Neural progenitor cell (in vitro differentiated cells): Measurements from ENCODE around the gene H6PD. TPM values are rescaled to one million over a fixed set of nuclear protein-coding genes. Genes with fewer than 3 reads are reported as not detected.

ENCODE experiments used
- DNase-seq: peaks from one replicate; pipeline ENCODE4 v3.0.0-alpha.2; 2016; ENCODE audit warnings: low spot score
- H2AFZ ChIP-seq: fragments of 200-600 bp; sonication (generic); replicated peaks from 2 replicates; pipeline ENCODE4 v1.6.1; 2016; ENCODE audit warnings: antibody characterized with exemption
- H3F3A ChIP-seq: fragments of 200-600 bp; sonication (generic); 2 replicates; pipeline ENCODE4 v1.6.1; 2016; ENCODE audit warnings: antibody characterized with exemption, low read depth
- H3K27ac ChIP-seq: fragments of 200-600 bp; sonication (generic); 2 replicates; pipeline ENCODE4 v1.5.1; 2016; ENCODE audit warnings: mild to moderate bottlenecking
- H3K27me3 ChIP-seq: fragments of 200-600 bp; sonication (generic); 2 replicates; pipeline ENCODE4 v1.6.1; 2016; ENCODE audit warnings: mild to moderate bottlenecking, moderate library complexity
- H3K36me3 ChIP-seq: fragments of 200-600 bp; sonication (generic); 2 replicates; pipeline ENCODE4 v1.5.1; 2016
- H3K4me1 ChIP-seq: fragments of 200-600 bp; sonication (generic); 2 replicates; pipeline ENCODE4 v1.6.1; 2016; ENCODE audit warnings: mixed run types
- H3K4me2 ChIP-seq: fragments of 200-600 bp; sonication (generic); 2 replicates; pipeline ENCODE4 v1.6.1; 2016
- H3K4me3 ChIP-seq: fragments of 200-600 bp; sonication (generic); 2 replicates; pipeline ENCODE4 v1.5.1; 2016
- H3K79me2 ChIP-seq: fragments of 200-600 bp; sonication (generic); 2 replicates; pipeline ENCODE4 v1.6.1; 2016; ENCODE audit warnings: low read depth
- H3K9ac ChIP-seq: fragments of 200-600 bp; sonication (generic); 2 replicates; pipeline ENCODE4 v1.6.1; 2016
- H3K9me3 ChIP-seq: fragments of 200-600 bp; sonication (generic); 2 replicates; pipeline ENCODE4 v1.5.1; 2016; ENCODE audit warnings: low read depth
- H4K20me1 ChIP-seq: fragments of 200-600 bp; sonication (generic); 2 replicates; pipeline ENCODE4 v1.6.1; 2016; ENCODE audit warnings: low read depth
- H3K27ac Mint-ChIP-seq: 3 replicates; pipeline ENCODE4 v1.8.0; 2021; ENCODE audit warnings: mixed read lengths
- H3K27me3 Mint-ChIP-seq: 2 replicates; pipeline ENCODE4 v1.8.0; 2022; ENCODE audit warnings: low read depth, mild to moderate bottlenecking, inconsistent platforms, moderate library complexity, mixed read lengths; ENCODE audit not compliant: insufficient read depth
- H3K36me3 Mint-ChIP-seq: 3 replicates; pipeline ENCODE4 v1.8.0; 2021; ENCODE audit warnings: mixed read lengths
- H3K4me1 Mint-ChIP-seq: 3 replicates; pipeline ENCODE4 v1.8.0; 2021; ENCODE audit warnings: mixed read lengths
- H3K4me3 Mint-ChIP-seq: 3 replicates; pipeline ENCODE4 v1.8.0; 2021; ENCODE audit warnings: mild to moderate bottlenecking, moderate library complexity, mixed read lengths
- H3K9me3 Mint-ChIP-seq: 3 replicates; pipeline ENCODE4 v1.8.0; 2020; ENCODE audit warnings: mixed read lengths
- EZH2 ChIP-seq: fragments of 200-600 bp; sonication (generic); IDR thresholded peaks from 2 replicates; pipeline ENCODE4 v1.6.1; 2017; ENCODE audit warnings: antibody characterized with exemption, mild to moderate bottlenecking, moderate library complexity
- EZH2phosphoT487 ChIP-seq: fragments of 200-600 bp; sonication (generic); IDR thresholded peaks from 2 replicates; pipeline ENCODE4 v1.6.1; 2017; ENCODE audit warnings: antibody characterized with exemption
- total RNA-seq: library from RNA; depleted of rRNA; stranded (reverse); fragments of >200 nt; gene quantifications from 2 replicates; pipeline ENCODE4 v1.2.3, GENCODE V29; 2015; ENCODE audit warnings: low replicate concordance
- TF ChIP-seq, protein P1 (sequence below): fragments of 200-600 bp; sonication (generic); IDR thresholded peaks from 2 replicates; pipeline ENCODE4 v1.5.1; 2017; ENCODE audit warnings: antibody characterized with exemption, mild to moderate bottlenecking

The H6PD gene
- total RNA-seq, 1 donor from 2014 or later: 6.0 TPM

DNA sequence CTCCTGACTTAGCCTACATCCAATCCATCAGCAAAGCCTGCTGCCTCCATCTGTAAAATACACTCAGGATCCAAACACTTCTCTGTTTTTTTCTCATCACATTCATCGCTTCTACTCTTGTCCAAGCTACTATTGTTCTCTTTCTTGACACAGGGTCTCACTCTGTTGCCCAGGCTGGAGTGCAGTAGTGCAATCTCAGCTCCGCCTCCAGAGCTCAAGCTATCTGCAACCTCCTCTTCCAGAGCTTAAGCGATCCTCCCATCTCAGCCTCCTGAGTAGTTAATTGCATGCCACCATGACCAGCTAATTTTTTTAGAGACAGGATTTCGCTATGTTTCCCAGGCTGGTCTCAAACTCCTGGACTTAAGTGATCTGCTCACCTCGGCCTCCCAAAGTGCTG is 44.3 kb upstream of the H6PD start:
- H3K79me2 ChIP-seq: no peaks in the 10 kb centered on the region
- TF ChIP-seq EZH2 (no peak), EZH2phosphoT487 (no peak)
- TF ChIP-seq, protein P1, sequence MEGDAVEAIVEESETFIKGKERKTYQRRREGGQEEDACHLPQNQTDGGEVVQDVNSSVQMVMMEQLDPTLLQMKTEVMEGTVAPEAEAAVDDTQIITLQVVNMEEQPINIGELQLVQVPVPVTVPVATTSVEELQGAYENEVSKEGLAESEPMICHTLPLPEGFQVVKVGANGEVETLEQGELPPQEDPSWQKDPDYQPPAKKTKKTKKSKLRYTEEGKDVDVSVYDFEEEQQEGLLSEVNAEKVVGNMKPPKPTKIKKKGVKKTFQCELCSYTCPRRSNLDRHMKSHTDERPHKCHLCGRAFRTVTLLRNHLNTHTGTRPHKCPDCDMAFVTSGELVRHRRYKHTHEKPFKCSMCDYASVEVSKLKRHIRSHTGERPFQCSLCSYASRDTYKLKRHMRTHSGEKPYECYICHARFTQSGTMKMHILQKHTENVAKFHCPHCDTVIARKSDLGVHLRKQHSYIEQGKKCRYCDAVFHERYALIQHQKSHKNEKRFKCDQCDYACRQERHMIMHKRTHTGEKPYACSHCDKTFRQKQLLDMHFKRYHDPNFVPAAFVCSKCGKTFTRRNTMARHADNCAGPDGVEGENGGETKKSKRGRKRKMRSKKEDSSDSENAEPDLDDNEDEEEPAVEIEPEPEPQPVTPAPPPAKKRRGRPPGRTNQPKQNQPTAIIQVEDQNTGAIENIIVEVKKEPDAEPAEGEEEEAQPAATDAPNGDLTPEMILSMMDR: no peak
- H2AFZ ChIP-seq: no peak overlapping the region
- H3K4me2 ChIP-seq: no peak overlapping the region
- no peak overlapping the region for H3K27ac Mint-ChIP-seq
- no peak overlapping the region for H3K27ac ChIP-seq
- H3F3A ChIP-seq: peaks cover 7% of the 10 kb centered on the region
- DNase-seq: no peak
- H3K9ac ChIP-seq: no peak overlapping the region
- peaks cover 2% of the 10 kb centered on the region for H3K9me3 Mint-ChIP-seq
- peaks cover 8% of the 10 kb centered on the region for H3K27me3 Mint-ChIP-seq
- no peaks in the 10 kb centered on the region for H3K9me3 ChIP-seq
- no peak overlapping the region for H3K4me3 ChIP-seq
- H3K36me3 Mint-ChIP-seq: no peaks in the 10 kb centered on the region
- peaks cover 5% of the 10 kb centered on the region for H3K4me1 ChIP-seq
- H3K36me3 ChIP-seq: no peaks in the 10 kb centered on the region
- no peak overlapping the region for H3K4me3 Mint-ChIP-seq
- H4K20me1 ChIP-seq: no peaks in the 10 kb centered on the region
- H3K27me3 ChIP-seq: no peaks in the 10 kb centered on the region
- H3K4me1 Mint-ChIP-seq: peaks cover 15% of the 10 kb centered on the region

- H3K9me3 ChIP-seq: no peaks in the 10 kb centered on the region
These were observed 43.3 kb upstream of the H6PD start for GRCh38 chr1:9191231-9191630.

GRCh38 chr1:9192578-9193232 is 41.9 kb upstream of the H6PD start:
- H3K4me2 ChIP-seq: no peak overlapping the region
- H3K27ac ChIP-seq: no peak overlapping the region
- H3K27me3 Mint-ChIP-seq: peaks cover 27% of the 10 kb centered on the region
- no peak overlapping the region for H3K9ac ChIP-seq
- DNase-seq: no peak
- no peak for TF ChIP-seq EZH2phosphoT487
- no peak for TF ChIP-seq EZH2
- TF ChIP-seq, protein P1: no peak
- no peaks in the 10 kb centered on the region for H3K79me2 ChIP-seq
- no peak overlapping the region for H3K4me3 Mint-ChIP-seq
- peaks cover 13% of the 10 kb centered on the region for H3K27me3 ChIP-seq
- peaks cover 2% of the 10 kb centered on the region for H3K9me3 Mint-ChIP-seq
- H3F3A ChIP-seq: peaks cover 7% of the 10 kb centered on the region
- H3K36me3 Mint-ChIP-seq: no peaks in the 10 kb centered on the region
- H3K36me3 ChIP-seq: no peaks in the 10 kb centered on the region
- H3K4me1 ChIP-seq: peaks cover 5% of the 10 kb centered on the region
- no peak overlapping the region for H3K4me3 ChIP-seq
- H3K4me1 Mint-ChIP-seq: peaks cover 27% of the 10 kb centered on the region
- H3K9me3 ChIP-seq: no peaks in the 10 kb centered on the region
- H2AFZ ChIP-seq: no peak overlapping the region
- H4K20me1 ChIP-seq: no peaks in the 10 kb centered on the region
- H3K27ac Mint-ChIP-seq: no peak overlapping the region

More at GRCh38 chr1:9191231-9191630, 43.3 kb upstream of the H6PD start:
- no peak overlapping the region for H3K4me3 Mint-ChIP-seq
- H3K27ac Mint-ChIP-seq: no peak overlapping the region
- no peaks in the 10 kb centered on the region for H3K27me3 ChIP-seq
- H3F3A ChIP-seq: peaks cover 7% of the 10 kb centered on the region
- no peak for DNase-seq
- H3K4me1 ChIP-seq: peaks cover 5% of the 10 kb centered on the region
- peaks cover 2% of the 10 kb centered on the region for H3K9me3 Mint-ChIP-seq
- no peak overlapping the region for H3K4me3 ChIP-seq
- no peaks in the 10 kb centered on the region for H3K79me2 ChIP-seq
- H3K27me3 Mint-ChIP-seq: peaks cover 13% of the 10 kb centered on the region
- H3K9ac ChIP-seq: no peak overlapping the region
- no peak overlapping the region for H2AFZ ChIP-seq
- no peak for TF ChIP-seq EZH2phosphoT487
- no peak for TF ChIP-seq EZH2
- TF ChIP-seq, protein P1: no peak
- no peak overlapping the region for H3K4me2 ChIP-seq
- no peak overlapping the region for H3K27ac ChIP-seq
- H3K4me1 Mint-ChIP-seq: peaks cover 21% of the 10 kb centered on the region
- H3K36me3 Mint-ChIP-seq: no peaks in the 10 kb centered on the region
- no peaks in the 10 kb centered on the region for H3K36me3 ChIP-seq
- H4K20me1 ChIP-seq: no peaks in the 10 kb centered on the region
